OCI-LY7 (cell line): ENCODE measurements around the gene BSND. TPM values are rescaled to one million over a fixed set of nuclear protein-coding genes. Genes with fewer than 3 reads are reported as not detected.

Experiments used
- BruUV-seq: library from RNA; stranded (reverse); fragments of 400-500 nt; replicated peaks from 2 replicates; lab custom pipeline; 2021; lab: Mats Ljungman, UMichigan
- CTCF ChIA-PET: fragments of 300-600 bp; sonication (Branson Sonifier 250); formaldehyde crosslinking; loops from one replicate; lab custom pipeline; 2022; ENCODE audit warnings: antibody characterized with exemption; ENCODE audit not compliant: unreplicated experiment; lab: Charles Lee
- POLR2A ChIA-PET: fragments of 300-600 bp; sonication (Branson Sonifier 250); formaldehyde crosslinking; loops from one replicate; lab custom pipeline; 2022; ENCODE audit warnings: antibody characterized with exemption; lab: Charles Lee
- DNase-seq: peaks from one replicate; pipeline ENCODE4 v3.0.0-alpha.2; 2015; ENCODE audit warnings: low spot score
- H2AFZ ChIP-seq: fragments of 200-600 bp; sonication (generic), shearing (Covaris generic); 2 replicates; pipeline ENCODE4 v1.6.1; 2014; ENCODE audit warnings: mild to moderate bottlenecking, antibody characterized with exemption, low read length, moderate library complexity
- H3K27ac ChIP-seq: fragments of 200-600 bp; sonication (generic); 2 replicates; pipeline ENCODE4 v1.5.1; 2014; ENCODE audit warnings: mixed run types, low read depth, mild to moderate bottlenecking, moderate library complexity, low read length, inconsistent platforms; ENCODE audit not compliant: poor library complexity, severe bottlenecking
- H3K36me3 ChIP-seq: fragments of 200-600 bp; sonication (generic); 2 replicates; pipeline ENCODE4 v1.6.1; 2014; ENCODE audit warnings: mild to moderate bottlenecking, antibody characterized with exemption, low read length, moderate library complexity, mixed read lengths; ENCODE audit not compliant: insufficient read depth
- H3K4me1 ChIP-seq: fragments of 200-600 bp; sonication (generic); 2 replicates; pipeline ENCODE4 v1.5.1; 2014; ENCODE audit warnings: mild to moderate bottlenecking, low read length; ENCODE audit not compliant: insufficient read depth, poor library complexity, severe bottlenecking
- H3K4me2 ChIP-seq: fragments of 200-600 bp; sonication (generic); 2 replicates; pipeline ENCODE4 v1.6.1; 2014; ENCODE audit warnings: mild to moderate bottlenecking, low read length
- H3K4me3 ChIP-seq: fragments of 200-600 bp; sonication (generic); 2 replicates; pipeline ENCODE4 v1.5.1; 2014; ENCODE audit warnings: mild to moderate bottlenecking, low read depth, low read length; ENCODE audit not compliant: poor library complexity, severe bottlenecking
- H3K79me2 ChIP-seq: fragments of 200-600 bp; sonication (generic); 2 replicates; pipeline ENCODE4 v1.6.1; 2016; ENCODE audit warnings: low read depth, mild to moderate bottlenecking, low read length, moderate library complexity, mixed read lengths; ENCODE audit not compliant: insufficient read depth
- H3K9me2 ChIP-seq: fragments of 200-600 bp; sonication (generic); 2 replicates; pipeline ENCODE4 v1.6.1; 2016; ENCODE audit warnings: mild to moderate bottlenecking, low read length, mixed read lengths; ENCODE audit not compliant: insufficient read depth
- H3K9me3 ChIP-seq: fragments of 200-600 bp; sonication (generic); 2 replicates; pipeline ENCODE4 v1.6.1; 2014; ENCODE audit warnings: mild to moderate bottlenecking, mixed run types, low read length, mixed read lengths
- H4K20me1 ChIP-seq: fragments of 200-600 bp; sonication (generic); 2 replicates; pipeline ENCODE4 v1.6.1; 2014; ENCODE audit warnings: mild to moderate bottlenecking, antibody characterized with exemption, low read length, moderate library complexity, mixed read lengths; ENCODE audit not compliant: insufficient read depth
- EZH2phosphoT487 ChIP-seq: fragments of 200-600 bp; sonication (generic); IDR thresholded peaks from 2 replicates; pipeline ENCODE4 v1.6.1; 2018; ENCODE audit warnings: low read depth, borderline replicate concordance, mild to moderate bottlenecking, mixed run types, antibody characterized with exemption, low read length, moderate library complexity, mixed read lengths
- intact Hi-C: fragments of 100-400 bp; cut with micrococcal nuclease; formaldehyde crosslinking; loops from one replicate; pipeline ENCODE4 v1.10.0; 2022; ENCODE audit not compliant: unreplicated experiment
- total RNA-seq, 2 experiments: library from RNA; depleted of rRNA in 1 of 2; stranded (reverse); fragments of >200 nt in 1 of 2; shearing (Covaris generic) in 1 of 2; gene quantifications; 2 replicates each; pipeline ENCODE4 v1.2.3, GENCODE V29; 2014 to 2022
- TF ChIP-seq, protein P1 (sequence below): fragments of 200-600 bp; sonication (generic); conservative IDR thresholded peaks from 2 replicates; pipeline ENCODE4 v1.5.1; 2014; ENCODE audit warnings: mild to moderate bottlenecking, antibody characterized with exemption, low read length, moderate library complexity, mixed read lengths

Gene BSND
- total RNA-seq, 2 experiments from 2014 or later, result not detected

GRCh38 chr1:54982739-54983138 lies 16.0 kb upstream of the BSND start:
- Histone ChIP-seq H3K4me3 (no peak overlapping the region), H3K27ac (no peak overlapping the region), H3K9me2 (no peaks in the 10 kb centered on the region), H2AFZ (no peak overlapping the region), H3K4me1 (no peaks in the 10 kb centered on the region), H3K4me2 (no peak overlapping the region), H4K20me1 (no peaks in the 10 kb centered on the region), H3K9me3 (no peaks in the 10 kb centered on the region), H3K79me2 (no peaks in the 10 kb centered on the region), H3K36me3 (no peaks in the 10 kb centered on the region)
- ChIA-PET CTCF (no interaction called here), POLR2A (interaction anchor here (0.7 kb wide), 1 partner anchor 9 kb away, joined by 4 read pairs; no protein-coding TSS in a partner anchor)
- no peak for DNase-seq
- no TSS peak for BruUV-seq
- TF ChIP-seq, protein P1, sequence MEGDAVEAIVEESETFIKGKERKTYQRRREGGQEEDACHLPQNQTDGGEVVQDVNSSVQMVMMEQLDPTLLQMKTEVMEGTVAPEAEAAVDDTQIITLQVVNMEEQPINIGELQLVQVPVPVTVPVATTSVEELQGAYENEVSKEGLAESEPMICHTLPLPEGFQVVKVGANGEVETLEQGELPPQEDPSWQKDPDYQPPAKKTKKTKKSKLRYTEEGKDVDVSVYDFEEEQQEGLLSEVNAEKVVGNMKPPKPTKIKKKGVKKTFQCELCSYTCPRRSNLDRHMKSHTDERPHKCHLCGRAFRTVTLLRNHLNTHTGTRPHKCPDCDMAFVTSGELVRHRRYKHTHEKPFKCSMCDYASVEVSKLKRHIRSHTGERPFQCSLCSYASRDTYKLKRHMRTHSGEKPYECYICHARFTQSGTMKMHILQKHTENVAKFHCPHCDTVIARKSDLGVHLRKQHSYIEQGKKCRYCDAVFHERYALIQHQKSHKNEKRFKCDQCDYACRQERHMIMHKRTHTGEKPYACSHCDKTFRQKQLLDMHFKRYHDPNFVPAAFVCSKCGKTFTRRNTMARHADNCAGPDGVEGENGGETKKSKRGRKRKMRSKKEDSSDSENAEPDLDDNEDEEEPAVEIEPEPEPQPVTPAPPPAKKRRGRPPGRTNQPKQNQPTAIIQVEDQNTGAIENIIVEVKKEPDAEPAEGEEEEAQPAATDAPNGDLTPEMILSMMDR, result no peak
- TF ChIP-seq EZH2phosphoT487, result no peak
- intact Hi-C loops, result no loop called here

DNA sequence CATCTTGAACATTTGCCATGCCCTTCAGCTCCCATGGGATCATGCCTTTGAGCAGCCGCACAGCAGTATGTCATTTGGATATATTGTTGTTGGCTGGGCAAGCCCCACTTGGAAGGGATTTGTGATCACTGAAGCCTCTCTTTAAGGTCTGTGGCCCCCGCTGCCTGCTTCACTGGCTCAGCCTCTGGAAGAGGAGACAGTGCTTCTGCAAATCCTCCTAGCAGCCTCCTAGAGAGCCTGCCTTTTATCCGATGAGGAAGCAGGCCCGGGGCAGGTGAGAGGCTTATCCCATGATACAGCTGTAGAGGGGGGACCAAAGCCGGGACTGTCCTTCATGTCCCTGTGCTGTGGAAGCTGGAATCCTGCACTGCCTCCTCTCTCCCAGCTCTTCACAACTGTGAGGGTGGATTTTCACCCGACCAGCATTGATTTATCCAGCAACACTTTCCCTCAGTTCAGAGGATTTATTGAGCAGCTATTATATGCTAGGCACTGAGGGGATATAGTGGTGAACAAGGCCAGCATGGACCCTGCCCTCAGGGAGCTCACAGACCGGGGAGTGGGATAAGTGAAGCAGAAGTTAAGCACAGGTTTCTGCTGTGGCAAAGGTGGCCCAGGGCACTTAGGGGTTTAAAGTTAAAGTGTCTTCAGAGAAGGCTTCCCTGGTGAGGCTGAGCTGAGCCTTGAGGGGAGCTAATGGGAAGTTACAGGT lies 14.4 kb upstream of the BSND start:
- Histone ChIP-seq H3K79me2 (no peaks in the 10 kb centered on the region), H3K4me1 (no peaks in the 10 kb centered on the region), H3K27ac (no peak overlapping the region), H4K20me1 (no peaks in the 10 kb centered on the region), H3K9me3 (no peaks in the 10 kb centered on the region), H2AFZ (no peak overlapping the region), H3K4me2 (no peak overlapping the region), H3K9me2 (no peaks in the 10 kb centered on the region), H3K4me3 (no peak overlapping the region), H3K36me3 (no peaks in the 10 kb centered on the region)
- intact Hi-C loops, result no loop called here
- CTCF ChIA-PET, result no interaction called here
- no peak for DNase-seq
- BruUV-seq, result no TSS peak
- POLR2A ChIA-PET, result no interaction called here
- TF ChIP-seq EZH2phosphoT487, result no peak
- TF ChIP-seq, protein P1, result no peak

GRCh38 chr1:54985556-54985955 lies 13.2 kb upstream of the BSND start:
- no TSS peak for BruUV-seq
- no peak for DNase-seq
- TF ChIP-seq EZH2phosphoT487, result no peak
- TF ChIP-seq, protein P1, result no peak
- Histone ChIP-seq H3K36me3 (no peaks in the 10 kb centered on the region), H3K79me2 (no peaks in the 10 kb centered on the region), H4K20me1 (no peaks in the 10 kb centered on the region), H3K4me2 (no peak overlapping the region), H3K9me2 (no peaks in the 10 kb centered on the region), H3K27ac (no peak overlapping the region), H2AFZ (no peak overlapping the region), H3K4me3 (no peak overlapping the region), H3K4me1 (no peaks in the 10 kb centered on the region), H3K9me3 (no peaks in the 10 kb centered on the region)
- intact Hi-C loops, result no loop called here
- ChIA-PET CTCF (no interaction called here), POLR2A (no interaction called here)
